ENCODE results near the gene SOBP. TPM values are rescaled to one million over a fixed set of nuclear protein-coding genes. Genes with fewer than 3 reads are reported as not detected.

Gene SOBP
- total RNA-seq, 1 experiment from 2014 or later, result 1.6 TPM

DNA sequence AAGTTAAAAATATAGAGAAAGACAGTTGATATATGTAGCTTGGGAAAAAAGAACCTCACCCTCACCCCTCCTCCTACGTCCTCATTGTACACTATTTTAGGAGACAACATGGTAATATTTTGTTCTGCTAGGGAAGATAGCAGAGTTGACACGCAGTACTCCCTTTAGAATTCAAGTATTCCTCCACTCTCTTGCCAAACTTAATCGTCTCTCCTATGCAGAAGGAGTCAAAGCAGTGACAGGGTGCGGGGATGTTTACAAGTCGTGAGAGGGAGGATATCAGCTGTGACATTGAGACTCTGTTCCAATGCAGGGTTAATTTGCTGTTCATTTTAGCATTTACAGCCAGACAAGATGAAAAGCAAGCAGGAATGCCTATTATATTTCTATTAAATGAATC lies 97.5 kb downstream of the SOBP start:
- DNase-seq (ENCODE audit: low read depth), result no peak

DNA sequence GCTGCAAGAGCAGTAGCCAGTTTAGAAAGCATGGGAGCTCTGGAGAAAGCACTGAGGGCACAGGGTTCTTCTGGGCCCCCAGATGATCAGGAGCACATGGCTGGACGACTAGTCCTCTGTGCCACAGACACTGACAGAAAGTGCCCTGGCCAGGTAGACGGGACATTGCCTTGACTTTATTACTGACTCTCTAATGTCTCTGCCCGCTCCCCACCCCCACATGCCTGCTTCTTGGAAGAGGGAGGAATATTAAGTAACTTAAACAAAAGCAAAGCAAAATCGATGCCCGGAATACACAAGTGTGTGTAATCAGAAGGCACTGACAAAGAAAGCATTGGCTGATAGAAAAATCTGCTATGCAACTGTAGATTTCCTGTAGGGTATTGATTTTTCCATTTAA lies 99.3 kb downstream of the SOBP start:
- no peak for DNase-seq (ENCODE audit: low read depth)

DNA sequence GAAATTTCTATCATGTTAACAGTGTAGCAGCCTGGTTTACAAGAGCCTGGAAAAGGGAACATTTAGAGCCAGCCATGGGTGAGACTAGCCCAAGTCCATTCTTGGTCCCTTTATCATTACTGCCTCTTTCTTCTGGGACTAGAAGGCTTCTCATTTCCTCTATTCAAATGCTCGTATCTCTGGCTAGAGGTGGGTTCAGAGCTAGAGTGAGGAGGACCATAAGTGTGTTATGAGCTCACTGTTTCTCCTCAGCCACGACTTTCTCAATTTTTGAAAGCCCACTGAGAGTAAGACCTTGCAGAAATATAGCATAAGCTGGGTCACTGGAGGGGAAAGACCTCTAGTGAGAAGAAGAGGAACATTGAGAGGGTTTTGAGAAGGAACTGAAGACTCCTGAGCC lies 100.0 kb downstream of the SOBP start:
- DNase-seq (ENCODE audit: low read depth), result no peak

DNA sequence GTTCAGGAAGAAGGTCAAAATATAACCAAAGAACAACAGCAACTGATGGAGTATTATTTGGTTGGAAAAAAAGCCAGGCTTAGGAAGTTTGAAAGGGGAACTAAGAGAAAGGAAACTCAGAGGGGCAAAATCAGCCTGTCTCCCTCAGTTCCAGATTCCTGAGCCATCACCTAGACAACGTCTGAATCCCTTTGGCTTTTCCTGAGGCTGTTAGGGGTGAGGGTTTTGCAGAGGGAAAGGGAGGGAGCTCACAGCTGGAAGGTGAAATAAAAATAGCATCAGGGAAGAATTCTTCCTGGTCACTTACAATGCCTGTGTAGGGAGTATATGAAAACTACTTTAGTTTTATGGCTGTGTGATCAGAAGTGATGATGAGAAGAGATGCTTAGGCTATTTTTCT lies 100.5 kb downstream of the SOBP start:
- no peak for DNase-seq (ENCODE audit: low read depth)

DNA sequence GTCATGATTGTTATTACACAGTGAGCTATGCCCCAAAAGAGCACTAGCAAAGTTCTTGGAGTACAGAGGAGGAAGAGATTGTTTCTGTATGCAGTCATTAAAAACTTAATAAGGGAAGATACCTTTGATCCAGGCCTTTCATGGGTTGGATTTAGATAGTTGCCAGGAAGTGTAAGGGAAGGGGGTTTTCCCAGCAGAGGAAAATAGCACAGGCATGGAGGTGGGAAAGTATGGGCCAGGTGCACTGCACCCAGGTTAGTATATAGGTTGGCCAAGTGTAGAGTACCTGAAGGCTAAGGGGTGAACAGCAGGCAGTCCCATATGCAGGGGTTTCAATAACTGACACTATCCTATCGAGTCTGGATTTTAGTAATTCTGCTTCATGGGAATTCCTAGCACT lies 101.4 kb downstream of the SOBP start:
- DNase-seq (ENCODE audit: low read depth), result no peak

DNA sequence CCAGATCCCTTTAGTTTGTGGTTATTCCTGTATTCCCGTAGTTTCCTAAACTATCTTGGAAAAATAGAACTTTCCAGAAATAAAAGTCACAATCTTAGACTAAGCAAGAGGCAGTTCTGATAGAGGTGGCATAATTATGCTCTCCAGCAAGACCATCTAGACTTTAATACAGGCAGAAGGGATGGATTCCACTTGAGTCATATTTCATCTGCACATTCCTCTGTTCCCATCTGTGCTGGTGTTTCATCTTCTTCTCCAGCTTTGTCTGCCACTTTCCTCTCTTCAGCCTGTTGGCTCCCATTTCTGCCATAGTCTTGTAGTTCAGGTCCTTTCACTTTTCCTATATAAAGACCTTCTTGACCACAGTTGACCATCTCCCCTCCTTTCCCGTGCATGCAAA lies 102.9 kb downstream of the SOBP start:
- no peak for DNase-seq (ENCODE audit: low read depth)

DNA sequence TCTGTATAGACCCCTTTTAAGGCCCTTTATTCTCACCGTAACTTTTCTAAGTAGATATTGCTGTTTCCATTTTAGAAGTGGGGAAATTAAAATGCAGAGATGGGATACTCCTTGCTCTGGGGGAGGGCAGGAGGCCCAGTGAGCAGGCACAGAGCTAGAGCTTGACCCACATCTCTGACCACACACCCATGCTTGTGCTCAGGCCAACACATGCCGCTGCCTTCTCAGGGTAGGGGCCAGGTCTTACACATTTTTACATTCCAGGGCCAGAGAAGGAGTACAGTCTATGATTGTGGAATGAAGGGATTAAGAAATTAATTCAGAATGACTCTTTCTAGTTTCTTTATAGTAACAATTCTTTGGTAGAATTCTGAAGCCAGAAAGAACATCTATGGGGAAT lies 104.8 kb downstream of the SOBP start:
- no peak for DNase-seq (ENCODE audit: low read depth)

DNA sequence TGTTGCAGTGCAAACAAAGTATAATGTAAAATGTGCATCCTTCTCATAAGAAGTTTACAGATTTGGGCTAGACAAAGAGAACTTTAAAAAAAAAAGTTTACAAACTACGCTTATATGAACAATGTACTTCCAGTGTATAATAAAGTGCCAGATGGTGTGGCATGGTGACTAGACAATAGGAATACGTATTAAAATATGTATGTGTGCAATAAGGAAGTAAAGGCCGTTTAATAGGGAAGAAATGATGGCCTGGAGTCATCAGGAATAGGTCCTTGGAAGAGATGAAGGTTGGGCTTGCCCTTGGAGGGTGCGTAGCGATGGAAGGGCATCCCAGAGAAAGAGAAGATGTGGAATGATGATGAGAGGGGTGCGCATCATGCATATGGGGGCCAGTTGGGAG lies 108.2 kb downstream of the SOBP start:
- no peak for DNase-seq (ENCODE audit: low read depth)

DNA sequence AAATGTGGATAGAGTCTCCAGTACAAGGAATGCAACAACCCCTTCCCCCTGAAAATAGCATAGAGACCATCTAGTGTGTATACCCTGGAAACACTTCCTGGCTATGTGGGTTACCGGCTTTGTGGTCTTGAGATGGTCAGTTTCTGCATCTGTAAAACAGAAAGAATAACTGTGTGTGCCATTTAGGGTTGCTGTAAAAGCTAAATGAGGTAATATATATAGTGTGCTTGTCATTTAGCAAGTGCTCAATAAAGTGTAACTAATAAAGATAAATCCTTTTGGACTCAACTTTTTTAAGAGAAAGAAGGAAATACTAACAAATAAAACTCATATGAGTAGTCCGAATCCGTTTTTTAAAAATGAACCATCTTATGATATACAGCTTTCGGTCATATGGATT lies 109.1 kb downstream of the SOBP start:
- no peak for DNase-seq (ENCODE audit: low read depth)

DNA sequence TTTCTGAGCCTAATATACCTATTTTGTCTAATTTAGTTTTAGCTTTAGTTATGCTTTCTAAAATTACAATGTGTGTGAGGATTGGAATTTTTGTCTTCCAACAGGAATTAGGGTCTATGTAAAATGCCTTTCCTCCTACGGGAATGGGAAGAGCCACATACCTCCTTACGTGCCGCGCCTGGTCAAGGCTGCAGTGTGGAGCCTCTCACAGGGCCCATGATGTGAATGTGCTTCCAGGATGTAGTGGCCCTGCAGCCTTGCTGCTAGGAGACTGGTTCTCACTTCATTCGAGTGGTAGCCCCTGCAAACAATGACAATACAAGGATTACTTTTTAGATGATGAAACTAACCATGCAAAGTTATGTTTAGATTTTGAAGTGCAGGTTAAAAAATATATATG lies 110.2 kb downstream of the SOBP start:
- DNase-seq (ENCODE audit: low read depth), result no peak

DNA sequence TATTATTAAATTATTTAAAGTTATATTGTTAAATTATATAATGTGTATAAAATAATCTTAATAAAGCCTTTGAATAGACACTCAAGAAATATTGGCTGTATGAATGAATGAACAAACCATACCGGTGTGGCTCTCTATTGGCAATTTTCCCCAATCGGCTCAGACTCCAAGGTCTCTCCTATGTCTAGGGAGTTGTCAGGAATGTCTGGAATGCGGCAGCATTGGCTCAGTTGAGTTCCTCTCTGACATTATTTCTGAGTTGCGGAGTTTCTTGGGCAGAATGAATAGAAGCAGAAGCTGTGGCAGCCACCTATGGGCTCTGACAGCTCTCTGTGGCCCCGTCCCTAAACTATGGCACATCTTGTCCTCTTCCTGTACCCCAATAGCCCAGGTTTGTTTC lies 111.0 kb downstream of the SOBP start:
- DNase-seq (ENCODE audit: low read depth), result peak; percentile 70

DNA sequence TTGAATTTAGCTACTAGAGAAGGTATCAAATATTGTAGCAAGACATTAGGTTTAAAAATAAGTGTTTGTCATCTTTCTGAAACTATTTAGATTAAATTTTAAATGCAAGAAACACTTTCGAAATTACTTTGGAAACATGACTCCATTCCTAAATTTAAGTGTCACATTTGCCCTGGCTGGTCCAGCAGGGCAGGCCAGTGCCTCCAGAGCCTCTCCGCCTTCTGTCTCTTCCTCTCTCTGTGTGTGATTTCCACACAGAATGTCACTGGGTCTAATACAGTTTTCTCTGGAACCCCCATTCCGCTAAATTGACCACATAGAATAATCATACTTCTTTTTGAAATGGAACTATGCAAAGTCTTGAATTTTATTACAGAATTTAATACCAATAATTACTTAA lies 111.5 kb downstream of the SOBP start:
- no peak for DNase-seq (ENCODE audit: low read depth)

DNA sequence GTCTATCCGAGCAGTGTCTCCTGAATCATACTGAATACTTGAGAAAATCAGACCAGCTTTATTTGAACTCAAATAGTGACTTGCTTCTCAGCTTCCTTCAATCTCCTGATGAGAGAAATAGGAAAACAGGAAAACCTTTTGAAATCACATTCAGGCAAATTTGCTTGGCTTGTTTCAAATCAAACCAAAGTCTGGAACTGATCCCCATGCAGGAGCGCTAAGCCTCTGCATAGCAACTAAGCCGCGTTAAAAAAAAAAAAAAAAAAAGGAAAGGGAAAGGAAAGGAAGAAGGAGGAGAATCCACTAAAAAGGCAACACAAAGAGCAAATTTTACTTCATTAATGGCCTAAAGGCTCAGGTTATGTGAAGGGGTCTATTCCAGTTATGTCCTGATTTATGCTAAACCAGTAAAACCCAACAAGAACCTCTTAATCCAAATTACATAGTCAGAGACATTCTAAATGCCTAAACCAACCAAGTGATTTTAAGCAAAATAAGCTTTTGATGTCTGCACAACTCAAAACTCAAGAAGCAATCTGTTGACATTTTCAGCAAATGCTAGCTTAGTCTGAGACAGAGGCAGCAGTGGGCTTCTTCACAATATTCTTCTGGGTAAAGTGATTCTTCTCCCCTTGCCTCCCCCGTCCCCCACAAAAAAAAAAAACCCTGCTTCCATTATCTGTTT lies 112.5 kb downstream of the SOBP start:
- DNase-seq (ENCODE audit: low read depth), result no peak

DNA sequence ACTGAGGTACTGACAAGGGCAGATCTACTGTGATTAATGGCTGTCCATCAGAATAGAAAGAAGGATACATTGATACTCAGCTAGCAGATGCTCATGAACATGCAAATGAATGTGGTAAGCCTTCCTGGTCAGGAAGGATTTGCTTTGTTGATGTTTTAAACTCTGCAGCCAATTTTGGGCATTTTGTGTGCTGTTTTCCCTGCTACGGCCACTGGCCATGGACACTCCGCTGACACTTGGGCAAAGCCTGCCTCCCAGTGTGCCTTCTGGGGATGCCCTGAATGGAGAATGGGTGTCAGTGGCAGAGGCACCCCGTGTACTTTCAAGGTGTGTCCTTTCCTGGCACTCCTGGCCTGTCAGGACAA lies 113.1 kb downstream of the SOBP start:
- no peak for DNase-seq (ENCODE audit: low read depth)

DNA sequence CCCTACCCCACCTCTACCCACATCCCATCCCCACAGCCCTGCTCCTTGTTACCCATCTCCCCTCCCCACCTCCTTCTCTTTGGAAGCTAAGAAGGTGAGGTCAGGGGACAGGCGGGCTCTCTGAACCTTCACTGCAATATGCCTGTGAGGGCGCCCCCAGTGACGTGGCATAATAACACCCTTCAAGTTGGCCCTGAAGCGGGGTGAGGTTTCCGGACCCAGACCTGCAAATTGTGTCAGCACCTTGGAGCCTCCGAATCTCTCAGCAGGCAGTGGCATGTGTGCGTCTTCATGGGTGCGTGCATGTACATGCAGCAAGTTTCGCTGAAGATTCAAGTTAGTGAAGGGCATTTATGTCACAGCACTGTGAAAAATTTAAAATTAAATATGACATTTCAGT lies 114.6 kb downstream of the SOBP start:
- DNase-seq (ENCODE audit: low read depth), result no peak

DNA sequence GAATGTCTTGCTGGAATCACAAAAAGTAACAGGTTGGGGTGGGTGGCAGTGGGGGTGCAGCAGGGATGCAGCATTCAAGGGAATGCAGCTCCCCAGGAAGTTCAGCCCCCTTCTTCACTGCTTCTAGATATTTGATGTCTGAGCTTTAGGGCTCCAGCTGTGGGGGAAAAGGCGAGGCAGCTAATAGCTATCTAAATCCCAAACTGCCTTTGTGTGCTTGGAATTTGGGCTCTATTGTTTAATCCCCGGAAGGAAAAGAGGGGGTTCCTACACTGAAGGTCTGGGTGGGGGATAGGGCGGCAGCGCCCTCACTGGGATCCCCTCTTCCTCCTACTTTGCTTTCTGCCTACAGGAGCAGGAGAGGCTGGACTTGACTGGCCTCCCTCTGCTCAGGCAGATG lies 116.5 kb downstream of the SOBP start:
- no peak for DNase-seq (ENCODE audit: low read depth)

DNA sequence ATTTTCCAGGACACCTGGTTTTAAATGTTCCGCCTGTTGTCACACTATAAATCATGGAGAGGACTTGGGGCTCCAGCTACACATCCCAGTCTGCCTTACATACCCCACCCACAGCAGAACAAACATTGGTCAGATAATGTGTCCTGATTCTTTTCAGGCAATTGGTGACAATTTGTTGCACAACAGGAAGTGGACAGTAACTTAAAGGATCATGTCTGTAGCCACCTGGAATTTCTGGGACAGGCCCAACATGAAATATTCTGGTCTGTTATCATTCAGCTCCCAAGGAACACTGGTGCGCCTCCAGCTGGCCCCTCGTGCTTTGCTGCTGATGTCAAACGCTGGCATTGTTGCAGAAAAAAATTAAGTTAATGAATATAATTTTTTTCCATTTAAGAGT lies 117.2 kb downstream of the SOBP start:
- DNase-seq (ENCODE audit: low read depth), result no peak

DNA sequence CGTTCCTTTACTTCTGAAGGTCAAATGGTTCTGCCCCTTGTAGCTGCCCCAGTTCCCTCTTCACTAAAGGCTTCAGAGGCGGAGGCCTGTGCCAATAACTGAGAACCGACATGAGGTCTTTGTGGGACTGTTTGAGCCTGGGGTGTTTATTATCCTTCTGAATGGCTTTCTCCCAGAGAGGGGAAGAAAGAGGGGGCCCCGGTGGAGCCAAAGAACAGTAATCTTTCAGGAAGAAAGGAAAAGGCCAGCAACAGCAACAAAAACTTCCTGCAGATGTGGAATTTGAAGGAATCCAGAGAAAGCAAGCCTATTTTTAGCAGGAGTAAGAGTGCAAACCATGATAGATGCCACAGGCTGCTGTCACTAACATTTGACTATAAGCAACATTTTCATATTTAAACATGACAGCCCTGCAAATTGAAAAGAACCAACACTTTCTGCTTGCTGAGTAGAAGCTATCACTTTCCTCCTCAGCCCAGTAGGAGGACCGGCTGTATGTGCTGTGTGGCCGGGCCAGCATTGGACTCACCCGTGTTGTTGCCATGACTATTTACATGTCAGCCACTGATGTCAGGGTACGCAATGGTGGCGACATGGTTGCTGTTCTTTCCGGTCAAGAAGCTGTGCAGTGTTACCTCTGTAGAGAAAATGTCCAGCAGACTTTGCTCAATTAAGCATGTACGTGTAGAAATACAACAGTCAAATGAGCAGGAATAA lies 121.3 kb downstream of the SOBP start:
- no peak for DNase-seq (ENCODE audit: low read depth)

DNA sequence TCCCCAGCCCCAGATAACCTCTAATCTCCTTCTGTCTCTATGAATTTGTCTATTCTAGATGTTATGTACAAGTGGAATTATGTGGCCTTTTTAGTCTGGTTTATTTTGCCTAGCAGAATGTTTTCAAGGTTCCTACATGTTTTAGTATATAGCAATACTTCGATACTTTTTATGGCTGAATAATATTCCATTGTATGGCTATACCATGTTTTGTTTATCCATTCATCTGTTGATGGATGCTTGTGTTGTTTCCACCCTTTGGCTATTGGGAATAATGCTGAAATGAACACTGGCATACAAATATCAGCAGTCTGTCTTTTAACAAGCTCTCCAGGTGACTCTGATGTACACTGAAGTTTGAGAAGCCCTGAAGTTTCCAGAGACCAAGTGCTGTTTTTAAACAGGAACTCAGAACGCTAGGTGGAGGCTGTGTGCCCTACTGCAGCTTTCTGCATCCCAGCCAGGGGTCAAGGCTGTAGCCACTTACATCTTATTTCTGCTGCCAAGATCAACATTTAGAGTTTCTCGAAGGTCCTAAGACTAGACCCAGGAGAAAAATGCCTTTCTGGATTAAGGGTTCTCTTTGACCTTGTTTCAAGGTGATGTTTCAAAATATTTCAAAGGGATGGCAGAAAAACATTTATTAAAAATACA lies 123.0 kb downstream of the SOBP start:
- peak; percentile 7 for DNase-seq (ENCODE audit: low read depth)

DNA sequence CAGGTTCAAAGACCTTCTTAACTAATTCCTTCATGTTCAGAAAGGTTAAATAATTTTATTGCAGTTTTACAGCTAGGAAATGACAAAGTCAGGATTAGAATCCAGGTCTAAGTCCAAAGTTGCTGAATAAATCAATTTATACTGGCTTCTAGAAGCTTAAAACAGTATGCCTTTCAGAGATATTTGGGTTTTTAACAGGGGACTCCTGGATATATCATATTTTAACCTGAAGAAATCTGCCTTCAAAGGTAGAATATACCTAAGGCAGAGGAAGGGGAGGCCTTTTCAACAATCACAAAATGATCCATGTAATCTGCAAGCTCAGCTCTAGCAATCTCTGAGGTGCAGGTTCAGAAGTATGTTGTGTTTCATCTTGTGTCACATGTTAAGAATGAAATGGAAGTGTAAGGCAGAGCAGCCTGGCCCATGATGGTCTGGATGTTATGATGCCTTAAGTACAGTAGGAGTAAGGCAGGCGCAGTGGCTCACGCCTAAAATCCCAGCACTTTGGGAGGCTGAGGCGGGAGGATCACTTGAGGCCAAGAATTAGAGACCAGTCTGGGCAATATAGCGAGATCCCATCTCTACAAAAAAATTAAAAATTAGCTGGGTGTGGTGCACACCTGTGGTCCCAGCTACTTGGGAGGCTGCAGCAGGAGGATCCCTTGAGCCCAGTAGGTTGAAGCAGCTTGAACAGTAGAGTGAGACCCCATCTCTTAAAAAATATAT lies 123.9 kb downstream of the SOBP start:
- no peak for DNase-seq (ENCODE audit: low read depth)

DNA sequence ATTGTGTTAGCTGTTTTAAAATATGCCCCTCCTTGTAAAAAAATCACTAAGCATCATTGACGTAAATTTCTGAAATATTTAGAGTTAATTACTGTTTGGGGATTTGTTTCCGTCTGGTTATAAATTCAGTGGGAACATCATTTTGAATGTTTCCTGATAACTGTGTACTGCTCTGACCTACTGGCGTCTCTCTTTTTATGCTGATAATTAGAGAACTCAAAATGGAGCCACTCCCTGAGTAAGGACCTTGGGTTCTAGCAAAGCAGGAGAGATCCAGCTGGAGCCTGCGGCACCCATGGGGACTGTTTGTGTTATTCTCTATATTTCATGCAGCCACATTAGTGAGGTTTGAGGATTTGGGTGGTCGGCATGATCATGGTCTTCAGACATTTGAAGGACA lies 124.9 kb downstream of the SOBP start:
- no peak for DNase-seq (ENCODE audit: low read depth)

DNA sequence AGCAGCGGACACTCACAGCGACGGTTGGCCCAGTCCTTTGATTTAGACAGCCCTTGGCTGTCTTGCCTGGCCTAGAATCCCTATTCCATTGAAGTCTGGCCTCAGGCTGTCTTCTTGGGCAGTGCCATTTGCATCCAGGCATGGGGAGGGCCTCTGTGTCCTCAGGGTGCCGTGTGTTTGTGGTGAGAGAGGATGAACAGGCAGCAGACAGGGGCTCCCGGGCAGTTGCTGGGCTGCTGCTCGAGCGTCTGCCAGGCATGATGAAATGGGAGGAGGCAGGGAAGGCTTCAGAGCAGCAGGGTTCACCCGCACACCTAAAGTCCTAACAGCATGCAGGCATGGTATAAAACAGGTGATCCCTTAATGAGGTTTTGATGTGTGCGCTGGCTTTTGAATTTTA lies 126.9 kb downstream of the SOBP start:
- DNase-seq (ENCODE audit: low read depth), result no peak
